Measurements from ENCODE around the gene HHAT.

DNA sequence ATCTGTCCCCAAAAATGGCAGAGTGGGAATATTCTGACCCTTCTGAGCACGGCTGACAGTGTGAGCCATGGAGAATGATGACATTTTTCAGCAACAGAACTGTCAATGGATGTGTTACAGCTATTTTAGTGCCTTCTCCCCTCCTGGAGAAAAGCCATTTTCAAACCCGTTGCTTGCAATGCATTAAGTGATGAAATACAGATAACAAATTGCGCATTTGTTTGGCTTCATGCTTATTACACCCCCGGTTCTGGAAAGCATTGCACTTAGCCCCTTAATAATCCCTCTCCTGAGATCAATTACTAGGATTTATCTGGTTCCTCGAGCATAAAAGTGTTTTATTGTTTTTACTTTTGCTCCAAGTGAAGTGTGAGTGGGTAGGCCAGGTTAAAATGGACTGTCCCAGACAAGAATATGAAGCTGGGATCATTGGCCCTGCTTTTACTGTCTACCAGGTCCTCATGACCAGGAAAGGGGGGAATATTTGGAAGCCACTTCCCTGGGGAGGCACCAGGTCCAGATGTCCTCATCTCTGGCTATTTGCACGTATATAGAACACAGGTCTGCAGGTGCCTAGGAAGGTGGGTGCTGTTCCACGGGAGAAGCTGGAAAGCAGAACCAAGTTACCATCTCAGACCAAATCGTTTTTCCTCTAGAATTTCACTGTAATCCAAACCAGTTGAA is 37.5 kb upstream of the HHAT start:
- TF ChIP-seq CTCF (IDR thresholded peaks at IDR 0.05) (no peak), POLR2A (IDR thresholded peaks at IDR 0.05) (no peak)

Measured in breast epithelium (tissue), 3 donors.